Retinal pigment epithelial cell (primary cell): ENCODE data around the gene SEMA3B.
"Not testable (repeated sequence)": the region's sequence is repeated elsewhere in the genome, so short reads cannot be mapped to it uniquely, and the experiment has no call there.

ENCODE experiments used
- DNase-seq: peaks from one replicate; pipeline ENCODE4 v3.0.0-alpha.2; 2010; ENCODE audit warnings: low read depth
- H3K4me3 ChIP-seq: 2 replicates; pipeline ENCODE4 v1.5.1; 2011; ENCODE audit warnings: mild to moderate bottlenecking, low read length, control low read depth, moderate library complexity
- TF ChIP-seq, protein P1 (sequence below): conservative IDR thresholded peaks from 2 replicates; pipeline ENCODE4 v1.5.1; 2011; ENCODE audit warnings: low read depth, low read length, control low read depth, inconsistent platforms

The SEMA3B gene

DNA sequence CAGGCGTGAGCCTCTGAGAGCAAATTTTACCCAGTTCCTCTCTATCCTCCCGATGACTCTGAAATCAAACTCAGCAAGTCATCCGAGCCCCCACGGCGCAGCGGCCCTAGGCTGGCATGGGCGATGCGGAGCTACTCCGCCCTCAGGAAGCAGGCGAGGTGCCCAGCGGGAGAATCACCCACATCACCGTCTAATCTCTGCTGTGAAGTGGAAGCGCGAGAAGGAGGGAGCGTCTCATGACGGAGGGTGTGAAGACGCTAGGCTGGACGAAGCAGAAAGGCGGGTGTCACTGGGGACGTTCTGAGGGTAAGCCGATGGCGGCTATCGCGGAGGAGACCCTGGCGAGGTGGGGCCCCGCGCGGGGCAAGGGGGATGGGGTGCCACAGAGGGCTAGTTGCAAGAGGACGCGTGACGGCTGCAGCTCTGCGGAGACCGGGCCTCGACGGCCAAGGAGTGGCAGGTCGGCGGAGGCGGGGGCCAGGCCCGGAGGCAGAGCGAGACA, 42.0 kb upstream of the SEMA3B start:
- TF ChIP-seq, protein P1, sequence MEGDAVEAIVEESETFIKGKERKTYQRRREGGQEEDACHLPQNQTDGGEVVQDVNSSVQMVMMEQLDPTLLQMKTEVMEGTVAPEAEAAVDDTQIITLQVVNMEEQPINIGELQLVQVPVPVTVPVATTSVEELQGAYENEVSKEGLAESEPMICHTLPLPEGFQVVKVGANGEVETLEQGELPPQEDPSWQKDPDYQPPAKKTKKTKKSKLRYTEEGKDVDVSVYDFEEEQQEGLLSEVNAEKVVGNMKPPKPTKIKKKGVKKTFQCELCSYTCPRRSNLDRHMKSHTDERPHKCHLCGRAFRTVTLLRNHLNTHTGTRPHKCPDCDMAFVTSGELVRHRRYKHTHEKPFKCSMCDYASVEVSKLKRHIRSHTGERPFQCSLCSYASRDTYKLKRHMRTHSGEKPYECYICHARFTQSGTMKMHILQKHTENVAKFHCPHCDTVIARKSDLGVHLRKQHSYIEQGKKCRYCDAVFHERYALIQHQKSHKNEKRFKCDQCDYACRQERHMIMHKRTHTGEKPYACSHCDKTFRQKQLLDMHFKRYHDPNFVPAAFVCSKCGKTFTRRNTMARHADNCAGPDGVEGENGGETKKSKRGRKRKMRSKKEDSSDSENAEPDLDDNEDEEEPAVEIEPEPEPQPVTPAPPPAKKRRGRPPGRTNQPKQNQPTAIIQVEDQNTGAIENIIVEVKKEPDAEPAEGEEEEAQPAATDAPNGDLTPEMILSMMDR: no peak
- H3K4me3 ChIP-seq: peak overlapping the region; percentile 50
- no peak for DNase-seq

DNA sequence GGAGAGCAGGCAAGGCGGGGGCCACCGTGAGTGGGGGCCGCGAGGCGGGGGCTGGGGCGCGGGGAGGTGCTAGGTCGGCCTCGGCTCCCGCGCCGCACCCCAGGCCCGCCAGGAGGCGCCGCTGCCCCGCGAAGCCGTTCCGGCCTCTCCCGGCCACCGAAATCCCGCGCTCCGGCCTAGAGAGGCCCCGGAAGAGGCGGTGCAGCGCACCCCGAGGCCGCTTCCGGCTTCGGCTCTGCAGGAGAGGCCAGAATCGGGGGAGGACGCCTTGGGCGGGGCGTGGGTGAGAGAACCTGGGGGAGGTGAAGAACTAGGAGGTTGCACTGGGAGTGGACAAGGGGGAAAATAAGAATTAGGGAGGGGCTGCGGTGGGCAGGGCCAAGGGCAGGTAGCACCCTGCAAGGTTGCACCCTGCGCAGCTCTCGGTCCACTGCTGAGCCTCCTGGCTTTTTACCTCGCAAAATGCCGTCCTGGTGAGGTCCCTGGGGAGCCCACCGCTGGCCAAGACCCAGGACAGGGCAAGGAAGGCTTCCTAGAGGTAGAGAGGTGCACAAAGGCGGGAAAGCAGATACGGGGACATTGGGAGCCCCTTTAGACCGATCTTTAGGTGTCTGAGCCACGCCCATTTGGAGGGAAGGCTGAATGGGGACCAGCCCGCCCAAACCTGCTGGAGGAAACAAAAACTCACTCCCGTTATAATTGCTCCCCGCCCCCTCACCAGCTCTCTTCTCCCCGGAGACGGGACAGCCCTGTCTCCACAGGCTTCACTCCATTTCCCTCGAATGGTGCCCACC, 41.4 kb upstream of the SEMA3B start:
- peak overlapping the region; percentile 79 for H3K4me3 ChIP-seq
- no peak for DNase-seq
- TF ChIP-seq, protein P1: peak; percentile 61

DNA sequence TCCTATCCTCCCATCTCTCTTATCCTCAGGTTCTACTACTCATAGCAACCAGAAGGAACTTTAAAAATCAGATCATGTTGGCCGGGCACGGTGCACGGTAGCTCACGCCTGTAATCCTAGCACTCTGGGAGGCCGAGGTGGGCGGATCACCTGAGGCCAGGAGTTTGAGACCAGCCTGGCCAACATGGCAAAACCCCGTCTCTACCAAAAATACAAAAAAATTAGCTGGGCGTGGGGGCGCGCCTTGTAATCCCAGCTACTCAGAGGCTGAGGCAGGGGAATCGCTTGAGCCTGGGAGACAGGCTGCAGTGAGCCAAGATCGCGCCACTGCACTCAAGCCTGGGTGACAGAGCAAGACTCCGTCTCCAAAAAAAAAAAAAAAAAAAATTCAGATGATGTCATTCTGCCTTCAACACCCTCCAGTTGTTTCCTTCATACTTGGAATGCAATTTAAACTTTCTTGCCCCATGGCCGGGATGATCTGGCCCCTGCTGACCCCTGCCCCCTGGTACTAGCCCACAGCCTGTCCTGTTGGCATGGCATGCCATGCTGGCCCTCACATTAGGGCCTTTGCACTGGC, 40.7 kb upstream of the SEMA3B start:
- not testable (repeated sequence) for DNase-seq
- H3K4me3 ChIP-seq: peak overlapping the region; percentile 79

DNA sequence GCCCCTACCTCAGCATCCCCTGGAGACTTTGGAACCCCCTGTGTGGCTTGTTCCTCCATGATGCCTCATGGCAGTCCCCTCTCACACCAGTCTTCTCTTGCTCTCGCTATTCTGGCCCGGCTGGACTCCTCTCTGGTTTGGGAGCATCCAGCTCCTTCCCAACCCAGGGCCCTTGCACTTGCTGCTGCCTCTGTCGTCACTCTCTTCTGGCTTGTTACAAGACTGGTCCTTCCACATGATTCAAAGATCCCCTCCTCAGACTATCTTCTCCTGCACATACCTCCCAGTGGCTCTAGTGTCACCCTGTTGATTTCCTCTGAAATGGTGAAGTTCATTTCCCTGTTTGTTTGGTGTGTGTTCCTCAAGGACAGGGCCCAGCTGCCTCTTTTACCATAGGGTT, 39.5 kb upstream of the SEMA3B start:
- no peak for DNase-seq
- TF ChIP-seq, protein P1: no peak
- no peak overlapping the region for H3K4me3 ChIP-seq

DNA sequence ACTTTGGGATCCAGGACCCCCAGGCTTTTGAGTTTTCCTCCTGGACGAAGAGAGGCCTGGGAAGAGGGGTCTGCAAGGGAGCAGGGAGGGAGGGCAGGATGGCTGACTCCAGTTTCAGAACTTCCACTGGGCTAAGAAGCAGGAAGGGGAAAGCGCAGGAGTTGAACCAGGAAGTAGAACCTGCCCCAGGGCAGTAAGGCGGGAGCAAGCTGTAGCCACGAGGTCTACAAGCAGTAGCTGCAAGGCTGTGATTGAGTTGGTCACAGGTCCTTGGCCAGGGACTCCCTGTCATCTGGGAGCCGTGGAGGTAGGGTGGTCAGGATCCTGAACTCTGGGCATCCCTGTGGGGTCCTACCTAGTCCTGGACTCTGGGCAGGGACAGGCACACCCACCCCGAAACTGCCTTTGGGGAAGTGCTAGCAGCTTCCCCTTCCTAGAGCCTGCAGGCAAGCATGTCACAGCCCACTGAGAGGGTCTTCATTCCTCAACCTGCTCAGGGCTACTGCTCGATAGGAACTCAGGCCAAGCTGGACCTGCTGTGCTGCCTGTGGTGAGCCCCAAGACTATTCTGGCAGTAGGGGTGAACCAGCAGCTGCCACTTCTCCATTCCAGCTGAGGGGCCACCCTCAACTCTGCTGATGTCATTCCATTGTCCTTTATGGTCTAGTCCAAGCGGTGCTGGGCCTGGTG, 38.7 kb upstream of the SEMA3B start:
- TF ChIP-seq, protein P1: no peak
- no peak overlapping the region for H3K4me3 ChIP-seq
- no peak for DNase-seq

DNA sequence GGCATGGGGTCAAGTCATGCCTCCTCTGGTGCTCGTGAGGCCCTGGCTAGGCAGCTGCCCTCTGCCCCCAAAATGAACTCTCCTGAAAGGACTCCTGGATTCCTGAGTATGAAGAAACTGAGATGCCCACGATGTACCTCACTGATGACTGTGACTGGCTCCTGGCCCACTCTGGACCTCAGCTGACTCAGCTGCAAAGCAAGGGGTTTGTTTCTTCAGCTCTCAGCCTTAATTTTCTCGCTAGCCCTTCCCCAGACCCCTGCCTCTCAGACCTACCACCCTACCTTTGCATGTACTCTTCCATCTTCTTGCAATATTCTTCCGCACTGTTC, 38.2 kb upstream of the SEMA3B start:
- no peak overlapping the region for H3K4me3 ChIP-seq
- TF ChIP-seq, protein P1: no peak

DNA sequence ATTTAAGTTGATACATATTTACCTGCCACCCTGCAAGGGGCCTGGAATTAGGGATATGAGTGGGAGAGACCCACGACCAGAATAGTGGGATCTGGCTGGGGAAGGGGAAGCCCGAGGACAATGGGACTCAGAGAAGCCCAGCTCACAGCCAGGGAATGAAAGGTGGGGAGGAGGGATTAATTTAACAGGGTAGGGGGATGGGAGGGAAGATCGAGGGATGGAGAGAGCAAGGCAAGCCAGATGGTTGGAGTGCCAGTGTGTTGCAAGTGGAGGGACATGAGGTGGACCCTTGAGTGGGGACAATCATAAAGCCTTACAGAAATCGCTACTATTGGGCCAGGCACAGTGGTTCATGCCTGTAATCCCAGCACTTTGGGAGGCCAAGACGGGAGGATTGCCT, 37.4 kb upstream of the SEMA3B start:
- DNase-seq: no peak
- H3K4me3 ChIP-seq: no peak overlapping the region
- TF ChIP-seq, protein P1: no peak

More for the DNA sequence above, 38.2 kb upstream of the SEMA3B start:
- DNase-seq: no peak
